WTC11 (cell line): Measurements from ENCODE around the gene MARVELD2. TPM values are rescaled to one million over a fixed set of nuclear protein-coding genes. Genes with fewer than 3 reads are reported as not detected.
"Not testable (repeated sequence)": the region's sequence is repeated elsewhere in the genome, so short reads cannot be mapped to it uniquely, and the experiment has no call there.

Experiments
- ATAC-seq: fragments of 200-7000 bp; cut with Tn5 transposase; 2 replicates; pipeline ENCODE4 v1.10.0; 2021; ENCODE audit warnings: mild to moderate bottlenecking, moderate library complexity
- CTCF ChIA-PET: fragments of 300-600 bp; sonication (Branson Sonifier 250); formaldehyde crosslinking; loops from one replicate; lab custom pipeline; 2021; ENCODE audit warnings: antibody characterized with exemption; lab: Charles Lee
- POLR2A ChIA-PET: fragments of 350-600 bp; sonication (Branson Sonifier 250); formaldehyde crosslinking; loops from one replicate; lab custom pipeline; 2021; ENCODE audit warnings: antibody characterized with exemption; lab: Charles Lee
- DNase-seq: peaks from one replicate; pipeline ENCODE4 v3.0.0; 2021; ENCODE audit warnings: low spot score
- H3K27ac Mint-ChIP-seq: 2 replicates; pipeline ENCODE4 v1.8.0; 2021; ENCODE audit warnings: mixed read lengths
- H3K27me3 Mint-ChIP-seq: 2 replicates; pipeline ENCODE4 v1.8.0; 2021; ENCODE audit warnings: low read depth, mild to moderate bottlenecking, moderate library complexity, mixed read lengths
- H3K36me3 Mint-ChIP-seq: 2 replicates; pipeline ENCODE4 v1.8.0; 2021; ENCODE audit warnings: mixed read lengths
- H3K4me1 Mint-ChIP-seq: 2 replicates; pipeline ENCODE4 v1.8.0; 2022; ENCODE audit warnings: mixed read lengths
- H3K4me3 Mint-ChIP-seq: 2 replicates; pipeline ENCODE4 v1.8.0; 2021; ENCODE audit warnings: mild to moderate bottlenecking, moderate library complexity, mixed read lengths
- H3K9me3 Mint-ChIP-seq: 2 replicates; pipeline ENCODE4 v1.8.0; 2021; ENCODE audit warnings: mixed read lengths
- EMX1 ChIP-seq: fragments of 250-450 bp; sonication (Bioruptor Pico); IDR thresholded peaks from 2 replicates; pipeline ENCODE4 v1.8.0; 2021; ENCODE audit warnings: mild to moderate bottlenecking
- GABPB1 ChIP-seq: sonication (generic); formaldehyde crosslinking; IDR thresholded peaks from 2 replicates; pipeline ENCODE4 v1.8.1; 2023; ENCODE audit warnings: mild to moderate bottlenecking, missing genetic modification reagents
- IRF2 ChIP-seq: sonication (generic); formaldehyde crosslinking; IDR thresholded peaks from 2 replicates; pipeline ENCODE4 v1.8.0; 2022; ENCODE audit warnings: low read depth, missing genetic modification reagents, borderline replicate concordance
- NFATC4 ChIP-seq: fragments of 250-450 bp; sonication (Bioruptor Pico); IDR thresholded peaks from 2 replicates; pipeline ENCODE4 v1.9.0; 2021; ENCODE audit warnings: mild to moderate bottlenecking
- NR3C1 ChIP-seq: sonication (generic); formaldehyde crosslinking; conservative IDR thresholded peaks from 2 replicates; pipeline ENCODE4 v1.8.1; 2023; ENCODE audit warnings: low read depth, mild to moderate bottlenecking, missing genetic modification reagents
- SP1 ChIP-seq: sonication (generic); formaldehyde crosslinking; conservative IDR thresholded peaks from 2 replicates; pipeline ENCODE4 v1.8.1; 2022; ENCODE audit warnings: missing genetic modification reagents
- TEAD4 ChIP-seq: sonication (generic); formaldehyde crosslinking; IDR thresholded peaks from 2 replicates; pipeline ENCODE4 v1.8.0; 2022; ENCODE audit warnings: mild to moderate bottlenecking, missing genetic modification reagents
- ZNF121 ChIP-seq: sonication (generic); formaldehyde crosslinking; IDR thresholded peaks from 2 replicates; pipeline ENCODE4 v1.8.0; 2023; ENCODE audit warnings: missing genetic modification reagents
- ZNF263 ChIP-seq: sonication (generic); formaldehyde crosslinking; IDR thresholded peaks from 2 replicates; pipeline ENCODE4 v1.8.1; 2022; ENCODE audit warnings: low read depth, mild to moderate bottlenecking, moderate library complexity, missing genetic modification reagents
- ZNF317 ChIP-seq: sonication (generic); formaldehyde crosslinking; IDR thresholded peaks from 2 replicates; pipeline ENCODE4 v1.8.1; 2023; ENCODE audit warnings: low read depth, mild to moderate bottlenecking, moderate library complexity, missing genetic modification reagents, borderline replicate concordance
- ZNF671 ChIP-seq: fragments of 250-450 bp; sonication (Bioruptor Pico); IDR thresholded peaks from 2 replicates; pipeline ENCODE4 v1.8.0; 2021; ENCODE audit warnings: mild to moderate bottlenecking
- total RNA-seq: library from RNA; stranded (reverse); gene quantifications from 3 replicates; pipeline ENCODE4 v1.2.3, GENCODE V29; 2021
- TF ChIP-seq, protein P1 (sequence below): sonication (generic); formaldehyde crosslinking; IDR thresholded peaks from 2 replicates; pipeline ENCODE4 v1.8.0; 2023; ENCODE audit warnings: missing genetic modification reagents
- TF ChIP-seq, protein P2 (sequence below): sonication (generic); formaldehyde crosslinking; IDR thresholded peaks from 2 replicates; pipeline ENCODE4 v1.8.0; 2022; ENCODE audit warnings: mild to moderate bottlenecking, missing genetic modification reagents
- TF ChIP-seq, protein P3 (sequence below): sonication (generic); formaldehyde crosslinking; IDR thresholded peaks from 2 replicates; pipeline ENCODE4 v1.8.0; 2023; ENCODE audit warnings: mild to moderate bottlenecking, missing genetic modification reagents
- TF ChIP-seq, protein P4 (sequence below): sonication (generic); formaldehyde crosslinking; IDR thresholded peaks from 2 replicates; pipeline ENCODE4 v1.8.1; 2023; ENCODE audit warnings: mild to moderate bottlenecking, missing genetic modification reagents, borderline replicate concordance
- TF ChIP-seq, protein P5 (sequence below): sonication (generic); formaldehyde crosslinking; IDR thresholded peaks from 2 replicates; pipeline ENCODE4 v1.8.1; 2023; ENCODE audit warnings: mild to moderate bottlenecking, missing genetic modification reagents
- TF ChIP-seq, protein P6 (sequence below): fragments of 250-450 bp; sonication (Bioruptor Pico); conservative IDR thresholded peaks from 2 replicates; pipeline ENCODE4 v1.9.0; 2021; ENCODE audit warnings: mild to moderate bottlenecking

MARVELD2 gene
- total RNA-seq, 1 experiment from 2014 or later: 28.6 TPM

DNA sequence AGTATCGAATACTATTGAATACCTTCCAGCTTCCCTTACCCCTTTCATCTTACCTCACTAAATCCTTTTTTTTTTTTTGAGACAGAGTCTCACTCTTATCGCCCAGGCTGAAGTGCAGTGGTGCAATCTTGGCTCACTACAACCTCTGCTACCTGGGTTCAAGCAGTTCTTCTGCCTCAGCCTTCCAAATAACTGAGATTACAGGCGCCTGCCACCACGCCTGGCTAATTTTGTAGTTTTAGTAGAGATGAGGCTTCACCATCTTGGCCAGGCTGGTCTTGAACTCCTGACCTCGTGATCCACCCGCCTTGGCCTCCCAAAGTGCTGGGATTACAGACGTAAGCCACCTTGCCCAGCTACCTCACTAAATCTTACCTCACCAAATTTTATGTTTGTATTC is 63.4 kb downstream of the MARVELD2 start:
- POLR2A ChIA-PET, CTCF ChIA-PET, H3K4me1 Mint-ChIP-seq, DNase-seq, ATAC-seq, H3K27me3 Mint-ChIP-seq, H3K27ac Mint-ChIP-seq, H3K36me3 Mint-ChIP-seq, H3K9me3 Mint-ChIP-seq, H3K4me3 Mint-ChIP-seq: not testable (repeated sequence)

DNA sequence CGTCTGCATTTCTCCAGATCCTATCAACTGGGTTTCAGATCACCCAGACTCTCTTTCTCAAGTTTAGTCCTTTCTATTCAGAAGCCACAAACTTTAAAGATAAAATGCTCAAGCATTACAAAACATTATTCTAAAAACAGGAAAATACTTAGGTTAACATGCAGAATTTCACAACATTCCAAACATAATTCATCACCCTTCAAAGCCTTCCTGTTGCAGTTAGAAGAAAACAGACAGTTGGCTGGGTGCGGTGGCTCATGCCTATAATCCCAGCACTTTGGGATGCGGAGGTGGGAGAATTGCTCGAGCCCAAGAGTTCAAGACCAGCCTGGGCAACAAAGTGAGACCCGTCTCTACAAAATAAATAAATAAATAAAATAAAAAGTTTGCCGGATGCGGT is 70.0 kb downstream of the MARVELD2 start:
- Mint-ChIP-seq H3K27me3 (no peaks in the 10 kb centered on the region), H3K4me1 (peaks cover 13% of the 10 kb centered on the region), H3K27ac (no peak overlapping the region), H3K9me3 (no peaks in the 10 kb centered on the region), H3K36me3 (no peaks in the 10 kb centered on the region)
- ATAC-seq: no peak
- TF ChIP-seq GABPB1 (CRISPR knock-in tag): 0 out of 2 replicates have a peak, but pooled peaks have one; percentile 22
- TF ChIP-seq, protein P1, sequence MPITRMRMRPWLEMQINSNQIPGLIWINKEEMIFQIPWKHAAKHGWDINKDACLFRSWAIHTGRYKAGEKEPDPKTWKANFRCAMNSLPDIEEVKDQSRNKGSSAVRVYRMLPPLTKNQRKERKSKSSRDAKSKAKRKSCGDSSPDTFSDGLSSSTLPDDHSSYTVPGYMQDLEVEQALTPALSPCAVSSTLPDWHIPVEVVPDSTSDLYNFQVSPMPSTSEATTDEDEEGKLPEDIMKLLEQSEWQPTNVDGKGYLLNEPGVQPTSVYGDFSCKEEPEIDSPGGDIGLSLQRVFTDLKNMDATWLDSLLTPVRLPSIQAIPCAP (CRISPR knock-in tag): no peak
- TF ChIP-seq, all 79 proteins: peak for 1
- no peak for DNase-seq
- H3K4me3 Mint-ChIP-seq: no peak overlapping the region
- ChIA-PET POLR2A (no interaction called here), CTCF (no interaction called here)

DNA sequence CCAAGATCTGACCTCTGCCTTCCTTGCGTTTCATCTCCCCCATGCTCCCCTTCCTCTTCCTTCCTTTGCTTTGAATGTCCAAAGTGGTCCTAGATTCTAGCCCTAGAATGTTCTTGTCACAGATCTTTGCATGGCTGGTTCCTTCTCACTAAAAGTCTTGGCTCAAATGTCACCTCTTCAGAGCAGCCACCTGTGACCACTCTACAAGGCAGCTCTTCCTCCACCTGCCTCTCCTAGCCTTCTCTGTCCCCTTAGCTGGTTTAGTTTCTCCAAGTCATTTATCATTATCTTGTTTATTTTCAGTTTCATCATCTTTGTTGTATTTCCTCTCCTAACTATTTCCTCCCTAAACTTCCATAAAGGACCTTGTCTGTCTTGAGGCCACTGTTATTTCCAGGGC is 70.6 kb downstream of the MARVELD2 start:
- H3K4me3 Mint-ChIP-seq: no peak overlapping the region
- H3K9me3 Mint-ChIP-seq: no peaks in the 10 kb centered on the region
- no peak for TF ChIP-seq NR3C1 (CRISPR knock-in tag)
- TF ChIP-seq, protein P2, sequence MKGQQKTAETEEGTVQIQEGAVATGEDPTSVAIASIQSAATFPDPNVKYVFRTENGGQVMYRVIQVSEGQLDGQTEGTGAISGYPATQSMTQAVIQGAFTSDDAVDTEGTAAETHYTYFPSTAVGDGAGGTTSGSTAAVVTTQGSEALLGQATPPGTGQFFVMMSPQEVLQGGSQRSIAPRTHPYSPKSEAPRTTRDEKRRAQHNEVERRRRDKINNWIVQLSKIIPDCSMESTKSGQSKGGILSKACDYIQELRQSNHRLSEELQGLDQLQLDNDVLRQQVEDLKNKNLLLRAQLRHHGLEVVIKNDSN (CRISPR knock-in tag): no peak
- TF ChIP-seq SP1 (CRISPR knock-in tag): no peak
- TF ChIP-seq ZNF263: no peak
- no peak for TF ChIP-seq ZNF671 (CRISPR knock-in tag)
- no peak for TF ChIP-seq NFATC4
- TF ChIP-seq, all 79 proteins: peak for 0
- ChIA-PET POLR2A (interaction anchor here (0.5 kb wide), 1 partner anchor 257 kb away, joined by 3 read pairs; no protein-coding TSS in a partner anchor), CTCF (no interaction called here)
- no peak for ATAC-seq
- peak overlapping the region; percentile 30 for H3K27ac Mint-ChIP-seq
- H3K4me1 Mint-ChIP-seq: peaks cover 13% of the 10 kb centered on the region
- no peaks in the 10 kb centered on the region for H3K36me3 Mint-ChIP-seq
- no peaks in the 10 kb centered on the region for H3K27me3 Mint-ChIP-seq
- DNase-seq: no peak

DNA sequence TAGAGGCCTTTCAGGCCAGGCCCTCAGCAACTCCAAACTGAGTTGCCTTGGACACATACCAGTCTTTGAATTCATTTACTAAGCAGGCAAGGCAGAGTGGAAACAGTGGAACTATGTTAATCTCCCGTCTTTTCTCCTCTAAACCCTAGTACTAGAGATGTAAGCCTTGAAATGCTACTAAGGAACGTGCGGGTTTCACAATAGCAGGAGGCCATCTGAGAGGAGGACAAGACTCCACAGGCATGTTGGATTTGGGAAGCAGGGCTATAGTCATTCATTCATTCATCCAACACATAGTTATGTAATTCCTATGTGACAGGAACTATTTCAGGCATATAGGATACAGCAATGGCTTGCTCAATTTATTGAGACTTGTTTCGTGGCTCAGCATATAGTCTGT is 74.3 kb downstream of the MARVELD2 start:
- Mint-ChIP-seq H3K36me3 (no peaks in the 10 kb centered on the region), H3K4me1 (peaks cover 24% of the 10 kb centered on the region), H3K9me3 (no peaks in the 10 kb centered on the region), H3K27ac (peak overlapping the region; percentile 89), H3K27me3 (peaks cover 2% of the 10 kb centered on the region; the same call in 1 of the 2 replicates), H3K4me3 (no peak overlapping the region)
- ATAC-seq: no peak
- ChIA-PET CTCF (no interaction called here), POLR2A (no interaction called here)
- no peak for DNase-seq
- TF ChIP-seq ZNF121 (CRISPR knock-in tag) (no peak), EMX1 (CRISPR knock-in tag) (no peak), GABPB1 (CRISPR knock-in tag) (no peak), IRF2 (CRISPR knock-in tag) (no peak), TEAD4 (CRISPR knock-in tag) (no peak), ZNF317 (CRISPR knock-in tag) (no peak)
- TF ChIP-seq, protein P3, sequence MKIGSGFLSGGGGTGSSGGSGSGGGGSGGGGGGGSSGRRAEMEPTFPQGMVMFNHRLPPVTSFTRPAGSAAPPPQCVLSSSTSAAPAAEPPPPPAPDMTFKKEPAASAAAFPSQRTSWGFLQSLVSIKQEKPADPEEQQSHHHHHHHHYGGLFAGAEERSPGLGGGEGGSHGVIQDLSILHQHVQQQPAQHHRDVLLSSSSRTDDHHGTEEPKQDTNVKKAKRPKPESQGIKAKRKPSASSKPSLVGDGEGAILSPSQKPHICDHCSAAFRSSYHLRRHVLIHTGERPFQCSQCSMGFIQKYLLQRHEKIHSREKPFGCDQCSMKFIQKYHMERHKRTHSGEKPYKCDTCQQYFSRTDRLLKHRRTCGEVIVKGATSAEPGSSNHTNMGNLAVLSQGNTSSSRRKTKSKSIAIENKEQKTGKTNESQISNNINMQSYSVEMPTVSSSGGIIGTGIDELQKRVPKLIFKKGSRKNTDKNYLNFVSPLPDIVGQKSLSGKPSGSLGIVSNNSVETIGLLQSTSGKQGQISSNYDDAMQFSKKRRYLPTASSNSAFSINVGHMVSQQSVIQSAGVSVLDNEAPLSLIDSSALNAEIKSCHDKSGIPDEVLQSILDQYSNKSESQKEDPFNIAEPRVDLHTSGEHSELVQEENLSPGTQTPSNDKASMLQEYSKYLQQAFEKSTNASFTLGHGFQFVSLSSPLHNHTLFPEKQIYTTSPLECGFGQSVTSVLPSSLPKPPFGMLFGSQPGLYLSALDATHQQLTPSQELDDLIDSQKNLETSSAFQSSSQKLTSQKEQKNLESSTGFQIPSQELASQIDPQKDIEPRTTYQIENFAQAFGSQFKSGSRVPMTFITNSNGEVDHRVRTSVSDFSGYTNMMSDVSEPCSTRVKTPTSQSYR (CRISPR knock-in tag): no peak
- TF ChIP-seq, protein P4, sequence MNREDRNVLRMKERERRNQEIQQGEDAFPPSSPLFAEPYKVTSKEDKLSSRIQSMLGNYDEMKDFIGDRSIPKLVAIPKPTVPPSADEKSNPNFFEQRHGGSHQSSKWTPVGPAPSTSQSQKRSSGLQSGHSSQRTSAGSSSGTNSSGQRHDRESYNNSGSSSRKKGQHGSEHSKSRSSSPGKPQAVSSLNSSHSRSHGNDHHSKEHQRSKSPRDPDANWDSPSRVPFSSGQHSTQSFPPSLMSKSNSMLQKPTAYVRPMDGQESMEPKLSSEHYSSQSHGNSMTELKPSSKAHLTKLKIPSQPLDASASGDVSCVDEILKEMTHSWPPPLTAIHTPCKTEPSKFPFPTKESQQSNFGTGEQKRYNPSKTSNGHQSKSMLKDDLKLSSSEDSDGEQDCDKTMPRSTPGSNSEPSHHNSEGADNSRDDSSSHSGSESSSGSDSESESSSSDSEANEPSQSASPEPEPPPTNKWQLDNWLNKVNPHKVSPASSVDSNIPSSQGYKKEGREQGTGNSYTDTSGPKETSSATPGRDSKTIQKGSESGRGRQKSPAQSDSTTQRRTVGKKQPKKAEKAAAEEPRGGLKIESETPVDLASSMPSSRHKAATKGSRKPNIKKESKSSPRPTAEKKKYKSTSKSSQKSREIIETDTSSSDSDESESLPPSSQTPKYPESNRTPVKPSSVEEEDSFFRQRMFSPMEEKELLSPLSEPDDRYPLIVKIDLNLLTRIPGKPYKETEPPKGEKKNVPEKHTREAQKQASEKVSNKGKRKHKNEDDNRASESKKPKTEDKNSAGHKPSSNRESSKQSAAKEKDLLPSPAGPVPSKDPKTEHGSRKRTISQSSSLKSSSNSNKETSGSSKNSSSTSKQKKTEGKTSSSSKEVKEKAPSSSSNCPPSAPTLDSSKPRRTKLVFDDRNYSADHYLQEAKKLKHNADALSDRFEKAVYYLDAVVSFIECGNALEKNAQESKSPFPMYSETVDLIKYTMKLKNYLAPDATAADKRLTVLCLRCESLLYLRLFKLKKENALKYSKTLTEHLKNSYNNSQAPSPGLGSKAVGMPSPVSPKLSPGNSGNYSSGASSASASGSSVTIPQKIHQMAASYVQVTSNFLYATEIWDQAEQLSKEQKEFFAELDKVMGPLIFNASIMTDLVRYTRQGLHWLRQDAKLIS: no peak
- TF ChIP-seq, protein P2 (CRISPR knock-in tag): no peak
- TF ChIP-seq, protein P5, sequence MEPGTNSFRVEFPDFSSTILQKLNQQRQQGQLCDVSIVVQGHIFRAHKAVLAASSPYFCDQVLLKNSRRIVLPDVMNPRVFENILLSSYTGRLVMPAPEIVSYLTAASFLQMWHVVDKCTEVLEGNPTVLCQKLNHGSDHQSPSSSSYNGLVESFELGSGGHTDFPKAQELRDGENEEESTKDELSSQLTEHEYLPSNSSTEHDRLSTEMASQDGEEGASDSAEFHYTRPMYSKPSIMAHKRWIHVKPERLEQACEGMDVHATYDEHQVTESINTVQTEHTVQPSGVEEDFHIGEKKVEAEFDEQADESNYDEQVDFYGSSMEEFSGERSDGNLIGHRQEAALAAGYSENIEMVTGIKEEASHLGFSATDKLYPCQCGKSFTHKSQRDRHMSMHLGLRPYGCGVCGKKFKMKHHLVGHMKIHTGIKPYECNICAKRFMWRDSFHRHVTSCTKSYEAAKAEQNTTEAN: no peak
- TF ChIP-seq, protein P6, sequence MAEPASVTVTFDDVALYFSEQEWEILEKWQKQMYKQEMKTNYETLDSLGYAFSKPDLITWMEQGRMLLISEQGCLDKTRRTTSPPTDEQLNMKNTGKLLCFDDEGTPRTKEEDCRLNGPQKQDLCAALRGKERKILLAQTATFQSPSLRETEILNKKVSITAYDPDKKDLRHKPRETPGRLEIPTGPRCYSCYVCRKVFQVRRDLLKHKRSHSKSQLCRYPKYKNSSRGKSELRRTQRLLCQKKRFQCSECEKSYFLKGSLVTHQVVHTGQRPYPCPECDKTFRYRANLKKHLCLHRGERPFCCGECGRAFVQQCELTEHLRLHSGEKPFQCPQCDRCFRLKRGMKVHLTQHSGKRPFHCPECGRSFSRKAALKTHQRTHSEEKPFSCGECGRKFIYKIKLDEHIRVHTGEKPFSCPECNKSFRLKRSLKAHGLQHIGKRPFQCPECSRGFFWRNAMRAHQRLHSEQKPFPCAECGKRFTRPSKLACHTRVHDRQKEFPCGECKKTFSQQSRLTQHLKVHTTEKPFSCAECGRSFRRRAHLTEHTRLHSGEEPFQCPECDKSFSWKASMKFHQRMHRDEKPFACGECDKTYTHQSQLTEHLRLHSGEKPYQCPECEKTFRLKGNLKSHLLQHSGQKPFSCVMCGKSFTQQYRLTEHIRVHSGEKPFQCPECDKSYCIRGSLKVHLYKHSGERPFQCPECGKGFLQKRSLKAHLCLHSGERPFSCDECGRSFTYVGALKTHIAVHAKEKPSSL: no peak
